ENCODE measurements around the gene WWP2.
"Not testable (repeated sequence)": the region's sequence is repeated elsewhere in the genome, so short reads cannot be mapped to it uniquely, and the experiment has no call there.

The WWP2 gene

GRCh38 chr16:69831212-69832123 lies 69.3 kb downstream of the WWP2 start:
- no peak for DNase-seq (ENCODE audit: low read depth)

- DNase-seq (ENCODE audit: low read depth), result no peak
These were observed 71.5 kb downstream of the WWP2 start for GRCh38 chr16:69833357-69834282.

GRCh38 chr16:69834807-69835466 lies 72.8 kb downstream of the WWP2 start:
- DNase-seq (ENCODE audit: low read depth), result no peak

GRCh38 chr16:69836257-69836656 lies 74.1 kb downstream of the WWP2 start:
- DNase-seq (ENCODE audit: low read depth), result no peak

- no peak for DNase-seq (ENCODE audit: low read depth)
These were observed 75.2 kb downstream of the WWP2 start for GRCh38 chr16:69837380-69837779.

- no peak for DNase-seq (ENCODE audit: low read depth)
These were observed 76.4 kb downstream of the WWP2 start for GRCh38 chr16:69838489-69838888.

GRCh38 chr16:69839240-69839688 lies 77.1 kb downstream of the WWP2 start:
- DNase-seq (ENCODE audit: low read depth), result no peak

GRCh38 chr16:69839798-69840409 lies 77.8 kb downstream of the WWP2 start:
- DNase-seq (ENCODE audit: low read depth), result no peak

- no peak for DNase-seq (ENCODE audit: low read depth)
These were observed 78.8 kb downstream of the WWP2 start for GRCh38 chr16:69840975-69841374.

GRCh38 chr16:69844441-69844840 lies 82.3 kb downstream of the WWP2 start:
- DNase-seq (ENCODE audit: low read depth), result no peak

GRCh38 chr16:69845181-69845580 lies 83.0 kb downstream of the WWP2 start:
- no peak for DNase-seq (ENCODE audit: low read depth)

- DNase-seq (ENCODE audit: low read depth), result no peak
These were observed 85.5 kb downstream of the WWP2 start for GRCh38 chr16:69847643-69848042.

GRCh38 chr16:69848637-69849545 lies 86.8 kb downstream of the WWP2 start:
- no peak for DNase-seq (ENCODE audit: low read depth)

GRCh38 chr16:69851491-69852240 lies 89.5 kb downstream of the WWP2 start:
- no peak for DNase-seq (ENCODE audit: low read depth)

- DNase-seq (ENCODE audit: low read depth), result no peak
These were observed 90.7 kb downstream of the WWP2 start for GRCh38 chr16:69852815-69853214.

- no peak for DNase-seq (ENCODE audit: low read depth)
These were observed 91.3 kb downstream of the WWP2 start for GRCh38 chr16:69853481-69853880.

GRCh38 chr16:69854776-69855175 lies 92.6 kb downstream of the WWP2 start:
- DNase-seq (ENCODE audit: low read depth), result not testable (repeated sequence)

- no peak for DNase-seq (ENCODE audit: low read depth)
These were observed 93.5 kb downstream of the WWP2 start for GRCh38 chr16:69855592-69855991.

GRCh38 chr16:69858191-69859104 lies 96.3 kb downstream of the WWP2 start:
- no peak for DNase-seq (ENCODE audit: low read depth)
